Stimulated activated CD4-positive, alpha-beta T cell treated with anti-CD3 and anti-CD28 coated beads, Interleukin-12 subunit alpha, Interleukin-12 subunit beta, amount 100 ng/mL, for 24 hours (primary cell): Measurements from ENCODE around the gene ARHGEF2.

Experiments used
- DNase-seq, 2 experiments: peaks; one replicate each; pipeline ENCODE4 v3.0.0-alpha.2; 2020; ENCODE audit warnings: low read depth in 2 of 2

The ARHGEF2 gene

DNA sequence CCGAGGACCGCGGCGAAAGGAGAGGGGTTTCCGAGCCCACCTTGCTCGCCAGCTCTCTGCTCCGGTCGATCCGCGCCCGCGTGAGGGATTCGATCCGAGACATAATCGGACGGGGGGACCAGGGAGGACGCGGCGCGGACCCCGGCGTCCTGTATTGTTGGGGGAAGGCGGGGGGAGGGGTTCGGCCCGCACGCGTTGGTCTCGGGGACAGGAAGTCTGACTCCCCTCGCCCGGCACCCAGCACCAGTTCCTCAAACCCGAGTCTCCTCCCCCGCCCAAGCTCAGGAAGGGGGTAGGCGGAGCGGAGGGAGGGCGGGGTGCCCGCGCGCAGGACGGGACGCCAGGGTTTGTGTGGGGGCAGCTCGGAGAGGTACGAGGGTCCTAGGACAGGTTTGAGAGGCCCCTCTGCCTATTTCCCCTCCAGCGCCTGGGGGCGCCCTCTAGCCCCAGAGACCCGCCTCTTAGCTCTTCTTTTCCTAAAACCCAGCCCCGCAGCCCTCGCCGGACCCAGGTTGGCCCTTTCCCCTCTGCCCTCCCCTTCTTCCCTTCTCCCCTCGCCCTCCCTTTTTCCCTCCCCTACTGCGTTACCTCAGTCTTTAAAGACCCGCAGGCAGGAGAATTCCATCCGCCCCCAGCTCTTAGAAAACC lies at the start of gene ARHGEF2:
Gene ARHGEF2 (minus strand): TSS at position 223 of the 648 bp plus-strand sequence. CDS start 120 bp downstream, at position 103.
- peak; percentile 68 to 83 for DNase-seq

DNA sequence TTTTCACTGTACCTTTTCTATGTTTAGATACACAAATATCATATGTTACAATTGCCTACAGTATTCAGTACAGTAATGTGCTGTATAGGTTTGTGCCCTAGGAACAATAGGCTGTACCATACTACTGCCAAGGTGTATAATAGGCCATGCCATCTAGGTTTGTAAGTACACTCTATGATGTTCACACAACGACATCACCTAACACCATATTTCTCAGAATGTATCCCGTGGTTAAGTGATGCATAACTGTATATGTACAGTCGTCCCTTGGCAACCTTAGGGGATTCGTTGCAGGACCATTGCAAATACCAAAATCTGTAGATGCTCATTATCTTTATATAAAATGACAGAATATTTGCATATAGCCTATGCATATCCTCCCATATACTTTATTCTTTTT lies 48.2 kb upstream of the ARHGEF2 start:
- DNase-seq: no peak

DNA sequence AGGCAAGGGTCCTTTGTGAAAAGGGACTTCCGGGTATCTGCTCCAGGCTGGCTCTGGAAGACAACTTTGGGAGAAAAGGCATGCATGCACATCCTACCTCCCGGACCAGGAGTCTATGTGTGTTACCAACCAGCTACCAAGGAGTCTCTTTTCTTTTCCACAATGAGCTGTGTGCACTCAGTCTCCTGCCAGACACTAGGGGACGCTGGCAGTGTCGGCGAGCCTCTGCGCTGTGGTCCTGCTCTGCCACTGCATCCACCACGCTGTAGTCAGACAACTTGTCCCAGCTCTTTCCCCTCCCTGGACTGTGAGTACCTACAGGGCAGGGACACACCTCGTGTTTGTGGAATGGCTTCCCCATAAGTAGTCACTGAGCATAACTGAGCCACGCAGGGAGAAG lies 47.5 kb upstream of the ARHGEF2 start:
- DNase-seq: no peak

DNA sequence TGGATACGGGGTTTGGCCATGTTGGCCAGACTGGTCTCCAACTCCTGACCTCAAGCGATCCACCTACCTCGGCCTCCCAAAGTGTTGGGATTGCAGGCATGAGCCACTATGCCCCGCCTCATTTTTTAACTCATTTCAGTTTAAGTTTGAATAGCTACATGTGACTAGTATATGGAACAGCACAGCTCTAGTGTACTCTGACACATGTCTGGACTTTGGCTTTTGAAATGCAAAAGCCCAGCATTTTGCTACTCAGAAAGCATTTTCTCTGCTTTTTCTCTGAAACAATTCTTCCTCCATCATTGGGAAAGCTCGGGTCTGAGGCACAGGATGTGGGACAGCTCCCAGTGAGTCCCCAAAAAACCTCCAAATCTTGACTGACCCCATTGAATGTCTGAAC lies 46.5 kb upstream of the ARHGEF2 start:
- no peak for DNase-seq

DNA sequence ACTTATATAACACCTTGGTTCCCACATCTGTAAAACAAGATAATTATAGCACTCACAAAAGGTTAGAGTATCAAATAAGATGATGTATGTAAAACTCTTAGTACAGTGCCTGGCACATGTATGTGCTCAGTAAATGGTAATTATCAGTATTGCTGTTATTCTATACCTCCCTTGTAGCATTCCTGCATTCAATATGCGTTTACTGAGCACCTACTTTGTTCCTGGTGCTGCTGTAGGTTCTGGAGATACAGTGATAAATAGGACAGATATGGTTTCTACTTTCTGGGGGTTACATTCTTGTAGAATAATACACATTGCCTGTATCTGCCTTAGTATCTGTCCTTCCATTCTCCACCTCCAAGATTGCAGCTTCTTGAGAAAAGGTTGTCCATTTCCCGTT lies 43.6 kb upstream of the ARHGEF2 start:
- DNase-seq: no peak

DNA sequence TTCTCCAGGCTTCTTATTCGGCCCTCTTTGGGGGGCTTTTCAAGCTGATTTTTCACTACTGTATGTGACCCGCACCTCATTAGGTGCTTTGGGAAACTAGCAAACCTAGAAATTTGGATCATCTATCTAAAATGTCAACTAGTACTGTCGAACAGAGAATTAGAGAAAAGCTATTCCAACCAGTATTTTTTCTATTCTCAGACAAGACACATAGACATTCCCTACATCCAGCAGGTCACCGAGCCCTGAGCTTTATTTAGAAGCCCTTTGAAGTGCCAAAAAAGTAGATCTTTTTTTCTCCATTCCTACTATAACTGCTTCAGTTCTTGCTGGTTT lies 42.7 kb upstream of the ARHGEF2 start:
- no peak for DNase-seq

DNA sequence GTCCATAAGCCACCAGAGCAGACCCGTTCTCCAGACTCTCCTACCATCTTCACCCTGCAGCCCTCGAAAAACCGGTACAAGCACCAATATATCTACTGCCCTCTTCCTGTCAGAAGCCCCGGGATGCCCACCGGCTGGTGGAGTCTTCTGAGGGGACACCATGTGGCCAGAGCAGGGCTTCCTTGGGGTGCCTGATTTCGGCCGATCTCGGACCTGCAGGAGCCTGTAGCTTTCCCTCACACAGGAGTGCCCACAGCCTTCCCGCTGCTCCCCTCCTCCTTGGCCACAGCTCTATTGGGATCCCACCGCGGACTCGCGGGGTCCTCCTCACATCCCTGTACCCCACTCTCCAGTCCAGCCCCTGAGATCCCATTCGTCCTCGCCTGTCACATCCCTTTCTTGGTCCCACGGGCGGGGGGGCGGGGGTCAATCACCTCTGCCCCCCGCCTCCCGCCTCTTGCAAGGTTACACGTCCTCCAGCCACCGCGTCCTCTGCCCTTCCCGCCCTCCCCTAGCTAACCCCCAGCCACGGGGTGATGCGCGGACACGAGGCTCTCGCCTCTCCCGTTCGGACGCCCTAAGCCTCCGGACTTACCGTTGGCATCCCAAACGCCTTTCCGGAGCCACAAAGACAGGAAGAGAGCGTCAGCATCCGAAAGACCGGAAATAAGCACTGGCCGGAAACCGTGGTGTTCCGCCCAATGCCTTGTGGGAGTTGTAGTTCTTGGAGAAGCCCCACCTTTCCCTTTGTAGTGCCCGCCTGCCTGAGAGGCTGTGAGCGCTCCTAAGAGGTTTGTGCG lies 42.1 kb upstream of the ARHGEF2 start, which contains the start of gene SSR2:
Gene SSR2 (minus strand): TSS at position 659 of the 800 bp plus-strand sequence. CDS start 784 bp downstream, outside the sequence.
- peak; percentile 71 to 82 for DNase-seq

DNA sequence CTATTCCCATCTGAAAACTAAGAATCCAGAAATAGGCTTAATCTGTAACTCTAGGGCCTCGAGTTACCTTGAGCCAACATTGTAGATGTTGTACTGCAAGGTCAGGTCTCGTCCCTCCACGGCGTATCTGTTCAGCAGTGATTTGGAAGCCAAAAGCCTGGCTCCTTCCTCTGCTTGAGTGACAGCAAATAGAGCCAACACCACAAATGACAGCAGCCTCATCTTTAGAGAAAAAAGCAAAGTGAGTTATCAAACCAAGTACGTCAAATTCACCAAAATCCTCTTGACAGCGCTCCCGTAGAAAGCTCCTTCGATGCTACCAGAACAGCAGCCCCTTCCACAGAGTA lies 41.6 kb upstream of the ARHGEF2 start:
- DNase-seq: no peak

DNA sequence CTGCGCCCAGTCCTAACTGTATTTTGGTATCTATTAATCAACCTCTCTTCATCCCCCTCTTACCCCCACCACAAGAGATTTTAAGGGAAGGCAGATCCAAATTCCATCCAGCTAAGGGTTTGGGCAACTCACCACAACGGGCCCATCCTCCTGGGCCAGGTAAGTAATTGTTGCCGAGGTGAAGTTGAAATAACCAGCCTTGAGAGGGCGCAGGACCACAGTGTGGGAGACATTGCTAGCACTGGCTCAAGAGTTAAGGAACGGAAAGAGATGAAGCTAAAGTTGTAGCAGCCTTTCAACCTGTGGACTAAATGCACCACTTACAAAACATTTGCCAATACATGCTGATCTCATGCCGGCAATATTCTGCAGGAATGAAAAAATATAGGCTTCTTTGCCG lies 36.5 kb upstream of the ARHGEF2 start:
- DNase-seq: no peak

DNA sequence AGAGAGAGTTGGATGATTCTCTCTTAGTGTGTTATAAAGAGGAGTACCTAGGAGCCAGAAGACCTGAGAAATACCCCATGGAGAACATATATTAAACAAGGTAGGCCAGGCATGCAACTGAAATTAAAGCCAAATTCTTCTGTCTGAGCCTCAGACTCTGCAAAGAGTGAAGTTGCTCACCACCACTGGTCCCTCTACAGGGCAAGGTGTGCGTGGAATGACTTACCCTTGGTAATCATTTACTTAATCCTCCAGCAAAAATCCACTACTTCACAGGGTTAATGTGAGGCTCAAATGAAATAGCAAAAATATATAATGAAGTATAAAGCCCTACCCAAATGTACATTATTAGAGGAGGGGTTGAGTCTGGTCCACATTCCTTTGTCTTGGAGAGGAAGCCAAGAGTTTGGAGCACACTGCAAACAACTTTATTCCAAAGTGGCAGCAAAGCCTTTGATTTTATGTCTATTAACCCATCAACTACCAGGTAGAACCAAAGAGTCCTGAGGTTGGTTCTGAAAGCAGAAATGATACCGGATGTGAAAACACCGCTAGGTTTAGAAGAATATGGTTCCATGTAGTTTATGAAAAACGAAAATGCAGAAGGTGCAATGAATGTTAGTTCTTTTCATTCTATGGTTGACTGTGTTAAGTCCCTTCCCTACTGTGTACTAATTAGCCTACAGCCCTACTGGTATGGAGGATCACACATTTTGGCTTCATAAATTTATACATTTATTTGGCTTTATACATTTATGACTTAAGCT lies 33.9 kb upstream of the ARHGEF2 start:
- DNase-seq: no peak

DNA sequence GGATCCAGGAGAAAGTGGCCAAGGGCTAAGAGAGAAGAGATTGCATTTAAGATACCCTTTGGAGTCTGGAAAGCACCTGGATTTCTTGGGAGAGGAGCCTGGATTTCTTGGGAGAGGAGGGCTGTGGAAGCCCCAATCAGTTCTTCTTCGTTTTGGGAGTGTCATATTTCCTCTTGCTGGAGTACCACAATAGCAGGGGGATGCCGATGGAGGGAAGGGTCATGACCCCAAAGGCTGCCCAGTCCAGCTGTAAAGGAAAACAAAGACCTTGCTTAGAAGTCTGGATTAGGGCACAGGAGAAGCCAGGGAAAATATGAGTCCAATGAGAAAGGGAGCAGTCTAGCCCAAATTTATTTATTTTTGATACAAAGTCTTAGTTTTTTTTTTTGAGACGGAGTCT lies 31.1 kb upstream of the ARHGEF2 start:
- DNase-seq: no peak

DNA sequence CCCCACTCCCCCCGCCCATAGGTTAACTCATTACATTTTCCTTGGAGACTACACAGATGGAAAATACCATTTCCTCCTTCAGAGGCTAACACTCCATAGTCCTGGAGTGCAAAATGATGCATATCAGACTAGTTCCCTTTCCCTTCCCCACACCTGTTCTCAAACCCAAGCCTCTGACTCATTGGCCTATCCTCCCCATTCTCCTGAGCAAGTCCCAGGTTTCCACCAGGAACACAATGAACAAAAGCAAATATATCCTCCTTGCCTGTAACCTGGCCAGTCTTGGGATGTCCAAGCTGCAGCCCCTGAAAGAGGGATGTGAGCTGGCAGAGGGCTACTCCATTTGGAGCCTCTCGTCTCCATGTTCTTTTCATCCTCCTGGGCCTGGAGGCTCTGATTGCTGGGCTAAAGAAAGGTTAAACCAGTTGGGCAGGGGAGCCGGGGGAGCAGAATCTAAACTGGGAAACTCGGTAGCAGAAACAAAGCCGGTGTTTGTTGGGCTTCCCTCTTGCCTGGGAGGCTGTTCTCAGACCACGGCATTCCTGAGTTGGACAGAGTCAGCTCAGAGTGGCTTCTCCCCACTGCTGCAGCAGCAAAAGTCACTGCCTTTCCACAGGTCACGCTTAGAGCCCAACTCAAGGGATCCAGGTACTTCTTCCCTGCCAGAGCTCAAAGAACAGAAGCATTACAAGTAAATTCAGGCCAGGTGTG lies 28.5 kb upstream of the ARHGEF2 start:
- no peak for DNase-seq

DNA sequence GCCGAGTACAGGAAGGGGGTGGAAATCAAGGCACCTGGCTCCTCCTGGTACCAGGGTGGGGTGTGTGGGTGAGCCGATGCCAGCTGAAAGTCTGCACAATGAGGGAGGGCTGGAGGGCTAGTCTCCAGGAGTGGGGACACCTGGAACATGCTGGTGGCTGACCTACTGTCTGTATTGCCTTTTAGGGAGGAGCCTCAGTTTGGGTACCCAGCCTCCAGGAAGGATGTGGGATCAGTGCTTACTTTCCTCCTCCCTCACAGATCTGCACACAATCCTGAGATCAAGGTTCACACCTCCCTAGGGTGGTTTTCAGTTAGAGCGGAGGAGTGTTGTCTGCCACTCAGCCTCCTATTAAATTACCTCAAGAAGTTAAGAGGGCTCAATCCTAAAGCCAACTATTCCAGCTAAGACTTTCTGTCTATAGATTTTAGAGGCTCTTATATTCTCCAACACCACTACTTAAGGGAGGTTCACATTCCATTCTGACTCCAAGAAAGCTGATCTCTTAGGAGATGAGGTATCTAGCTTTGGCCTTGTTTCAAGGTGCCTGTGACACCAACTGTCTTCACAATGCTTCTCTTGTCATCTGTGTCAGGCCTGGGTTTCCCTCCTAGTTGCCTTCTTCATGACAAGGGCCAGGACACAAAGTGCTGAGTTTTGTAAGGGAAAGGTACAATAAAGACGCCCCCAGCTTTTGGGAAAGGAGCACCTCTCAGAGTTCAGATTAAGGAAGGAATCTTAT lies 26.7 kb upstream of the ARHGEF2 start:
- no peak for DNase-seq

DNA sequence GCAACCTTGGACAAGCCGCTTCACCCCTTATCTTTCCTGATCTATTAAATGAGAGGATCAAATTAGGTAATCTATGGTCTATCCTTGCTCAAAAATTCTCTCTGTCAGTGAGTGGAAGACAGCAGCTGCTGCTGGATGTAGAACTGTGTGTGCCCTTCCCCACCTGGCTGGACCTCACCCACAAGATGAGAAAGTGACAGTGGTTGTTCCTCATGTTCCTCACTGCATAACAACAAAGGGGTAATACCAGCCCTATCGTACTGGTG lies 25.5 kb upstream of the ARHGEF2 start:
- no peak for DNase-seq

DNA sequence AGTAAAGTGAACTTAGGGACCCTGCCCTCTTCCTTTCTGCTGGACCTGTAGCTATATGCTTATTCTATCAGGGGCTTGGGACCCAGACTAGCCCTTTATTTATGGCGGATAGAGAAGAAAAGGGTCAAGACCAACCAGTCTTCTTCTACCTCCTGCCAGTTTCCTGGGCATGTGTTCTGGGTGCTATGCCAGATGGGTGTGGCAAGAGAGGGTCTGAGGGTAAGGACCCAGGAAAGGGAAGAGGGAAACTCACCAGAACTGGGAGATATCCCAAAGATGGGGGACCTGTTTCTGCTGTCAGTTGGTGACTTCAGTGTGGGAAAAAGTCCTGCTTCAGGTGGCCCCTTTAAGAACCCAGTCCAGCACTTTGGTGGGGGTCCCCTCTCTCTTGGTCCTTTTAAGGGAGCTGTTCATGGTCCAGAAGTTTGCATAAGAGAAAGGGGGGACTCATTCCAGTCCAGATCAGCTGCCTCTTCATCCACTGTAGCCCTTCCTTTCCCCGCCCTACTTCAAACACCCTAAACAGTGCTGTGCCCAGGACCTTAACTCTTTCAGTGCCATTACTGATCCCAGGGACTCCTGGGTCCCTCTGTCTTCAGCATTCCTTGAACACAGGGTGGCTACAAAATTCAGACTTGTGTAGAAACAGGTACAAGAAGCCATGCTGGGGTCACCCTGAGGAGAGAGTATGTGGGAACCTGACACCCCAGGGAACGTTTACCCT lies 24.0 kb upstream of the ARHGEF2 start:
- DNase-seq: no peak

DNA sequence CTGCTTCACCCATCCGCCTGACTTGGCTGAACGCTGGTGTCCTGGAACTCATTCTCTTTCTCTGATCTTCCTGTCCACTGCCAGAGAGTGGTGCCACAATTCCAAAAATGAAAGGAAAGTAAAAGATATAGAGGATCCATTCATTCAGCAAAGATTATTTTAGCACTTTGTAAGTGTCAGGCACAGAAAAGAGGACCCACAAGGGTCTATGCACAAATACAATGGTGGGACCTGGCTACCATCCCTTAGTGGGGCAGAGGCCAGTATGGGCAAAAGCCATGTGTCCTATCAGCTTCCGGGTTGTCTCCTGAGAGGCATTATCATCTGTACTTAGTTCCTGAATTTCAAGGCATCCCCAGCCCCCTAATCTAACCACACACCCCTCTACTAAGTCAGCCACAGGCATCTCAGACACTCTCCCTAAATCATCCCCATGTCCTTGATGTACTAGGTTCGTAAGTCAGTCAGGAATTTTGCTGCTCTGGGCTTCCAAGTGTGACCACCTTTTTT lies 23.4 kb upstream of the ARHGEF2 start:
- no peak for DNase-seq

DNA sequence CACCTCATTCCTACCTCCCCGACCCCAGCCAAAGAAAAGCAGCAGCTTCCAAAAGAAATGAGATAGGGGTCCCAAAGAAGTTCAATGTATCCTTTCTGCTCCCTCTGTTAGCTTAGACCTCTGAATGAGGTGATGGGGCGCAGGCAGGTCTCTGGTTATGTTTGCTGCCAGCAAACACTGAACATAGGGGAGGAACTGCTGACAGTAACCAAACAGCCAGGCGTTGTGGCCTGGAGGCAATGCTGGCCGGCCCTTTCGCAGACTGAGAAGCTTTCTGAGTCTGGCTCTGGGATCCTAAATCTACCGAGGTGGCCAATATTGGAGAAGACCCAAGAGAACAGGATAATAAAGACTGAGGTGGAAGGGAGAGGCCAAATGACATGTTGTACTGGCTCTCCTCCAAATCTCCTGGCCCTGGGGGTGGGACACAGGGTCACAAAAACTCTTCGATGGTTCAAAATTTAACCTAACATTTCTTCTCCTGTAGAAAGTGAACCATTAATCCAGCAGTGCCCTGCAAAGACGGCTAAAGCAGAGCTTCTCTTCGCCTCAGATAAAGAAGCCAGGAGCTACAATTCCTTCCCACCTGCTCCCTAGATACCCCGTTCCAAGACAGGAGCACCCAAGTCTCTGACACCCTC lies 22.8 kb upstream of the ARHGEF2 start:
- no peak for DNase-seq

DNA sequence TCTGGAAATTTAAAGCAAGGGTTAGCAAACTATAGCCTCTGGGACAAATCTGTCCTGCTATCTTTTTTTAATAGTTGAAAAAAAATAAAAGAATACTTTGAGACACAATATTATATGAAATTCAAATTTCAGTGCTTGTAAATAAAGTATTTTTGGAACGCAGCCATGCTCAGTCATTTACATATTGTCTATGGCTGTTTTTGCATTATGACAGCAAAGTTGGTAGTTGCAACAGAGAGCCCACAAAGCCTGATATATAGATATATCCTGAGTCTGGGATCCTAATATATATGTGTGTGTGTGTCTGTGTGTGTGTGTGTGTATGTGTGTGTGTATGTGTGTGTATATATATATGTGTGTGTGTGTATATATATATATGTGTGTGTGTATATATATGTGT lies 21.6 kb upstream of the ARHGEF2 start:
- no peak for DNase-seq

DNA sequence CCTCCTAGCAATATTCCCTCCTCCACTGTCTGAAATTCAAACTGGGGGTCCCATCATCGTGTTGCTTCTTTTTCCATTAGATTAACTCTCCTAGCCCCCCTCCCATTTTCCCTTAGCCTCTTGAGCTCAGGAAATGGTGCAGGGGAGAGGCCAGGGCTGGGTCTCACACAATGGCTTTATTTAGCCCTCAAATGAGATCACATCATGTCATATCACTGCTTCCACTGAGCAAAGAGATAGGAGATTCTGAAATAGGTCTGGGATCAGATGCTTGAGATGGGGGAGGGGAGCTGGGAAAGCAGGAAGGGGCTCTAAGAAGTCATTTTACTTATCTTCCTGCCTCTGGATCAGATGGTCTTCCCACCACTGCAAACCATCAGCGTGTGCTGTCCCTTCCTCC lies 17.8 kb upstream of the ARHGEF2 start:
- DNase-seq: no peak

DNA sequence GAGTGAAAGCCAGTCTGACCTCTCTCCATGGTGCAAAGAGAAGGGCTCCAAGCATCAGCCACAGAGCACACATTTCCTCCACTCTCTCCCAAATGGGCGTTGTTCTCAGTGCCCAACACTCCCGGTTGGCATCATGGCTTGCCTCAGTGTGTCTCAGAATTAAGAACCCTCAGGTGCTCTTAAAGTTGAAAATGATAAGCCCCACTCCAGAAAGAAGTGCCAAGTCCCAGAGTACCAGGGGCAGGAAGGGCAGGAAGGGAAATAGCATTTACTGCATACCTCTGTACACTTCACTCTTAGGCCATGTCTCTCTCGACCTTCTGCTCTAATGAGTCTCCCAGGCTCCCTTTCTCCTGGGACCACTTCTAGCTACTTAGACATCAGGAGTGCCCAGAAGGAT lies 15.2 kb upstream of the ARHGEF2 start:
- no peak for DNase-seq
